GM10266 (cell line): Measurements from ENCODE around the gene CENPA.

Source experiments
- DNase-seq: peaks from one replicate; pipeline ENCODE4 v3.0.0; 2012; ENCODE audit errors: extremely low spot score
- TF ChIP-seq, protein P1 (sequence below): IDR thresholded peaks from 2 replicates; pipeline ENCODE4 v1.5.1; 2012; ENCODE audit warnings: mild to moderate bottlenecking, low read depth; ENCODE audit not compliant: control insufficient read depth, insufficient read depth; ENCODE audit errors: missing control alignments

The CENPA gene

DNA sequence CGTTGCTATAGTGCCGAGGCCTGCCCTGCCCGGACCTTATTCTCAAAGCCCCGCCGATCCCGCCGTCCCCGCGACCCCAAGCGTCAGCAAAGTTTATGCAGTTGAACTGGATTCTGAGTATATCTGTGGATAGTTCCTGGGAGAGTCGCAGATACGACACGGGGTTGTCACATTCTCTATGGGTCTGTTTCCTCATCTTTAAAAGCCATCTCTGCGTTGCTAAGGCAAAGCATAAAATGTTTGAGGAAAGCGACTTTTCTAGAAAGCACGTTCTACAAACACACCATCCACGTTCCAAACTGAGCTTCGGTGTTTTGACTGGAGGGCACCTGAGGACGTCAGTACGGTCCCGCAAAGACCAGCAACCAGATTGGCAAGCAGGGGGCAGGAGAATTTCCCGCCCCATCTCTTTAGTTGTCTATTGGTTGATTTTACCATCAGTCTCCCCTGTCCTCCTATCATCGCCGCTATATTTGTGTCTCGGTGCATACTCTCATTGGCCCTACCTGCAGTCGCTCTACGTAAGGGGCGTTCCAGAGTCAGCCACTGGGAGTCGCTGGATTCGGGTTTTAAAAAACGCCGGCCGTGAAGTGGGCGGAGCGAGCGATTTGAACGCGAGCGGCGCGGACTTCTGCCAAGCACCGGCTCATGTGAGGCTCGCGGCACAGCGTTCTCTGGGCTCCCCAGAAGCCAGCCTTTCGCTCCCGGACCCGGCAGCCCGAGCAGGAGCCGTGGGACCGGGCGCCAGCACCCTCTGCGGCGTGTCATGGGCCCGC lies at the start of gene CENPA:
TSS of gene CENPA (plus strand) at position 626 of the 776 bp plus-strand sequence. CDS start at position 767, 141 bp downstream.
- DNase-seq: peak; percentile 99
- TF ChIP-seq, protein P1, sequence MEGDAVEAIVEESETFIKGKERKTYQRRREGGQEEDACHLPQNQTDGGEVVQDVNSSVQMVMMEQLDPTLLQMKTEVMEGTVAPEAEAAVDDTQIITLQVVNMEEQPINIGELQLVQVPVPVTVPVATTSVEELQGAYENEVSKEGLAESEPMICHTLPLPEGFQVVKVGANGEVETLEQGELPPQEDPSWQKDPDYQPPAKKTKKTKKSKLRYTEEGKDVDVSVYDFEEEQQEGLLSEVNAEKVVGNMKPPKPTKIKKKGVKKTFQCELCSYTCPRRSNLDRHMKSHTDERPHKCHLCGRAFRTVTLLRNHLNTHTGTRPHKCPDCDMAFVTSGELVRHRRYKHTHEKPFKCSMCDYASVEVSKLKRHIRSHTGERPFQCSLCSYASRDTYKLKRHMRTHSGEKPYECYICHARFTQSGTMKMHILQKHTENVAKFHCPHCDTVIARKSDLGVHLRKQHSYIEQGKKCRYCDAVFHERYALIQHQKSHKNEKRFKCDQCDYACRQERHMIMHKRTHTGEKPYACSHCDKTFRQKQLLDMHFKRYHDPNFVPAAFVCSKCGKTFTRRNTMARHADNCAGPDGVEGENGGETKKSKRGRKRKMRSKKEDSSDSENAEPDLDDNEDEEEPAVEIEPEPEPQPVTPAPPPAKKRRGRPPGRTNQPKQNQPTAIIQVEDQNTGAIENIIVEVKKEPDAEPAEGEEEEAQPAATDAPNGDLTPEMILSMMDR: no peak

- TF ChIP-seq, protein P1: no peak
Measured at GRCh38 chr2:26737221-26737620, 48.6 kb upstream of the CENPA start.

DNA sequence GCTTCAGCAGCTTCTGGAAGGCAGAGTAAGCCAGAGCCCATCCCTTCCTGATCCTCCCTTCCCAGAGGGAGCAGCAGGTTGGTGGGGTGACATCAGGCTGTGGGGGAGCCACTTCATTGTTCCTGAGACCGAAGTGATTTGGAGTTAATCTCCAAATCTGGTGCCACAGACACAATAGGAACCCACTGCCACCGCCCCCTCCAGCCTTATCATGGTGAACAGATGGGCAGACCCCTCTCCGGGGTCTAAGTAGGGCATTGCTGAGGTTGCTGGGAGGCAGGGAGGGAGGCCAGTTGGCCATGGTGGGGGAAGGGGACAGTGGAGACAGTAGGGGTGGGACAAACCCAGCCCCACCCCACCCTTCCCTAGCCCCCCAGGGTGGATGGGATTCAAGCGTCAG lies 47.4 kb upstream of the CENPA start:
- no peak for DNase-seq
- TF ChIP-seq, protein P1: no peak

More at GRCh38 chr2:26737221-26737620, 48.6 kb upstream of the CENPA start:
- DNase-seq: no peak

- TF ChIP-seq, protein P1: no peak
- no peak for DNase-seq
Measured at GRCh38 chr2:26739514-26739913, 46.3 kb upstream of the CENPA start.

DNA sequence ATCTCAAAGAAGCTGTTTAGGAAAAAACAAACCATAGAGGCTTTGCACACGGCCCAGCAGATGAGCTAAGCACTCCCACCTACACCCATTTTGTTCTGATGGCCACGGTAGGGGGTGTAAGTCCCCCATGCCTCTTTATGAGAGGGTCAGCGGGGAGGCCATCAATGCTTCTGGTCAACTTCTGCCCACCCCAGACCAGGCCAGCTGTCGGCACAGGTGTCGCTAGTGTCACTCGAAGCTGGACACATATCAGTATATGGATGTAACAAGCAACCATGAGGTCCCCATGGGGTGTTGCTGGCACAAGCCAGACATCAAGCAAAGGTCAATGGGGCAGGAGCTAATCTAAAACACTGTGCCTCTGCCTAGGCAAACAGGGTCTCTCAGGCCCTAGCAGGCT lies 45.5 kb upstream of the CENPA start:
- TF ChIP-seq, protein P1: no peak
- no peak for DNase-seq

DNA sequence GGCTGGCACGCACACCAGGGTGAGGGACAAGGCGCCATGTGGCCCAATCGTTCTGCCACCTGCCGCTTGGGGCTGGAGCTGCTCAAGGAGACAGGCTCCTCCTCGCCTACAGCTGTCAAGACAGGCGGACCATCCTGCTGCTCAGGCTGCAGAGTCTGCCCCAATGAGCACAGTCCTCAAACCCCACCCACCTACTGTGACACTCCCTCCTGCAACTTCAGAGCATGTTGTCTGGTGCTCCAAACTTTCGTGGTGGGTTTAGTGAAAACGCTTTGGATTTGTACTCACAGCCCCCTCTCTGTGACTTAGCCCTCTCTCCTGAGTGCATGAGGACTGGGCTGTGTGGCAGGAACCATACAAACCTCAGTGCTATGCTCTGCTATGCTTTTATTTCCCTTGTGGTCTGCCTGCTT lies 45.0 kb upstream of the CENPA start:
- DNase-seq: no peak
- TF ChIP-seq, protein P1: no peak

- DNase-seq: no peak
- TF ChIP-seq, protein P1: no peak
Measured at GRCh38 chr2:26742048-26742770, 43.6 kb upstream of the CENPA start.
